A549 (cell line): ENCODE measurements around the gene XPO5. TPM values are rescaled to one million over a fixed set of nuclear protein-coding genes. Genes with fewer than 3 reads are reported as not detected.

ENCODE experiments used
- ATAC-seq, 2 experiments: fragments of 200-7000 bp in 1 of 2; fragments of >200 bp in 1 of 2; cut with Nextera tagmentation in 1 of 2; cut with Tn5 transposase in 1 of 2; 3 replicates each; pipeline versions ENCODE4 v1.8.0 to v1.9.1; 2018 to 2020; ENCODE audit warnings: mild to moderate bottlenecking in 1 of 2, moderate library complexity in 1 of 2
- CTCF ChIA-PET: fragments of 300-600 bp; sonication (Branson Sonifier 250); formaldehyde crosslinking; extraction: SDS; loops from one replicate; lab custom pipeline; 2021; ENCODE audit warnings: antibody characterized with exemption, inconsistent platforms; lab: Yijun Ruan, JAX
- POLR2A ChIA-PET: fragments of 350-600 bp; formaldehyde crosslinking; extraction: SDS; loops from one replicate; lab custom pipeline; 2021; ENCODE audit warnings: antibody characterized with exemption, inconsistent platforms; lab: Yijun Ruan, JAX
- DNase-seq, 2 experiments: peaks; one replicate each; pipeline versions ENCODE4 v3.0.0 to v3.0.0-alpha.2; 2011 to 2016; ENCODE audit warnings: low read depth in 1 of 2, low spot score in 1 of 2
- FAIRE-seq: peaks from 2 replicates; lab custom pipeline; 2011; peaks lifted over from hg19 to GRCh38; lab: Jason Lieb, UNC
- H3K27ac ChIP-seq, 2 experiments: fragments of >200 bp; sonication (Bioruptor Twin); formaldehyde crosslinking; 3 replicates each; pipeline ENCODE4 v1.5.1; 2016 to 2017
- H3K4me1 ChIP-seq: fragments of >200 bp; sonication (Bioruptor Twin); formaldehyde crosslinking; 3 replicates; pipeline ENCODE4 v1.6.1; 2016
- H3K4me2 ChIP-seq: fragments of >200 bp; sonication (Bioruptor Twin); formaldehyde crosslinking; 3 replicates; pipeline ENCODE4 v1.6.1; 2016
- H3K4me3 ChIP-seq: fragments of >200 bp; sonication (Bioruptor Twin); formaldehyde crosslinking; 3 replicates; pipeline ENCODE4 v1.5.1; 2016
- H3K9me3 ChIP-seq: fragments of >200 bp; sonication (Bioruptor Twin); formaldehyde crosslinking; 3 replicates; pipeline ENCODE4 v1.6.1; 2016
- ATOH8 ChIP-seq: fragments of 250-450 bp; sonication (Bioruptor Pico); IDR thresholded peaks from 2 replicates; pipeline ENCODE4 v1.5.0; 2020; ENCODE audit warnings: low read depth, mild to moderate bottlenecking, moderate library complexity
- CBX8 ChIP-seq: fragments of 200-600 bp; sonication (generic); IDR thresholded peaks from 2 replicates; pipeline ENCODE4 v1.6.1; 2016
- E2F6 ChIP-seq: IDR thresholded peaks from 2 replicates; pipeline ENCODE4 v1.6.1; 2012; ENCODE audit warnings: low read depth, borderline replicate concordance
- EHMT2 ChIP-seq: fragments of 200-600 bp; sonication (generic); IDR thresholded peaks from 2 replicates; pipeline ENCODE4 v1.6.1; 2016; ENCODE audit warnings: antibody characterized with exemption, low read depth, mild to moderate bottlenecking, moderate library complexity
- ESRRA ChIP-seq: fragments of 150-350 bp; IDR thresholded peaks from 2 replicates; pipeline ENCODE4 v1.6.1; 2014; ENCODE audit warnings: mild to moderate bottlenecking, low read length, borderline replicate concordance
- GATA3 ChIP-seq: IDR thresholded peaks from 2 replicates; pipeline ENCODE4 v1.6.1; 2012; ENCODE audit warnings: borderline replicate concordance
- HDAC2 ChIP-seq: fragments of 200-600 bp; sonication (generic); IDR thresholded peaks from 2 replicates; pipeline ENCODE4 v1.6.1; 2016
- HES2 ChIP-seq: fragments of >200 bp; sonication (Bioruptor Twin); formaldehyde crosslinking; IDR thresholded peaks from 2 replicates; pipeline ENCODE4 v1.6.1; 2016
- HOXB13 ChIP-seq: fragments of 250-450 bp; sonication (Bioruptor Pico); IDR thresholded peaks from 2 replicates; pipeline ENCODE4 v1.5.0; 2020; ENCODE audit warnings: low read depth, mild to moderate bottlenecking, moderate library complexity
- HOXB5 ChIP-seq: fragments of 250-450 bp; sonication (Bioruptor Pico); IDR thresholded peaks from 2 replicates; pipeline ENCODE4 v1.5.0; 2020; ENCODE audit warnings: mild to moderate bottlenecking, moderate library complexity
- JUN ChIP-seq, 2 experiments: fragments of >200 bp; sonication (Bioruptor Twin); formaldehyde crosslinking; IDR thresholded peaks; 2 replicates in 1 of 2; 3 replicates in 1 of 2; pipeline ENCODE4 v1.6.1; 2016 to 2017
- JUNB ChIP-seq: fragments of >200 bp; sonication (Bioruptor Twin); formaldehyde crosslinking; IDR thresholded peaks from 2 replicates; pipeline ENCODE4 v1.6.1; 2016
- MAX ChIP-seq: IDR thresholded peaks from 2 replicates; pipeline ENCODE4 v1.6.1; 2012
- MAZ ChIP-seq: fragments of 150-350 bp; IDR thresholded peaks from 2 replicates; pipeline ENCODE4 v1.6.1; 2014; ENCODE audit warnings: antibody characterized with exemption, low read depth, low read length, borderline replicate concordance
- PHF8 ChIP-seq: fragments of 200-600 bp; sonication (generic); IDR thresholded peaks from 2 replicates; pipeline ENCODE4 v1.6.1; 2016; ENCODE audit warnings: low read depth, mild to moderate bottlenecking, antibody characterized with exemption, moderate library complexity, borderline replicate concordance
- POLR2A ChIP-seq: IDR thresholded peaks from 2 replicates; pipeline ENCODE4 v1.6.1; 2012; ENCODE audit warnings: mild to moderate bottlenecking, low read length
- POLR2AphosphoS2 ChIP-seq: conservative IDR thresholded peaks from 2 replicates; pipeline ENCODE4 v1.6.1; 2012; ENCODE audit warnings: low read length, improper control_type of control experiment, inconsistent platforms
- RAD21 ChIP-seq, 2 experiments: fragments of >200 bp in 1 of 2; sonication (Bioruptor Twin) in 1 of 2; formaldehyde crosslinking in 1 of 2; IDR thresholded peaks in 1 of 2; conservative IDR thresholded peaks in 1 of 2; 2 replicates in 1 of 2; 3 replicates in 1 of 2; pipeline ENCODE4 v1.6.1; 2012 to 2018; ENCODE audit warnings: inconsistent platforms in 1 of 2
- RARB ChIP-seq: fragments of 250-450 bp; sonication (Bioruptor Pico); IDR thresholded peaks from 2 replicates; pipeline ENCODE4 v1.8.0; 2021; ENCODE audit warnings: mild to moderate bottlenecking, moderate library complexity
- RNF2 ChIP-seq: fragments of 200-600 bp; sonication (generic); IDR thresholded peaks from 2 replicates; pipeline ENCODE4 v1.6.1; 2016; ENCODE audit warnings: low read depth, mild to moderate bottlenecking, antibody characterized with exemption, moderate library complexity, borderline replicate concordance
- SMC3 ChIP-seq: fragments of >200 bp; sonication (Bioruptor Twin); formaldehyde crosslinking; IDR thresholded peaks from 3 replicates; pipeline ENCODE4 v1.6.1; 2018; ENCODE audit warnings: inconsistent platforms
- SREBF2 ChIP-seq: fragments of 450-650 bp; IDR thresholded peaks from 2 replicates; pipeline ENCODE4 v1.6.1; 2014; ENCODE audit warnings: mild to moderate bottlenecking, moderate library complexity
- TP53 ChIP-seq: fragments of 250-450 bp; sonication (Bioruptor Pico); IDR thresholded peaks from 2 replicates; pipeline ENCODE4 v1.5.0; 2021; ENCODE audit warnings: mild to moderate bottlenecking, moderate library complexity
- ZC3H11A ChIP-seq: fragments of 450-650 bp; IDR thresholded peaks from 2 replicates; pipeline ENCODE4 v1.6.1; 2014; ENCODE audit warnings: antibody characterized with exemption, mild to moderate bottlenecking
- ZFP36 ChIP-seq: fragments of 450-650 bp; IDR thresholded peaks from 2 replicates; pipeline ENCODE4 v1.6.1; 2014; ENCODE audit warnings: borderline replicate concordance; ENCODE audit not compliant: partially characterized antibody
- ZNF302 ChIP-seq: fragments of 250-450 bp; sonication (Bioruptor Pico); IDR thresholded peaks from 2 replicates; pipeline ENCODE4 v1.9.0; 2021; ENCODE audit warnings: inconsistent platforms, mild to moderate bottlenecking, moderate library complexity
- ZSCAN20 ChIP-seq: fragments of 250-450 bp; sonication (Bioruptor Pico); IDR thresholded peaks from 2 replicates; pipeline ENCODE4 v1.8.0; 2022; ENCODE audit warnings: mild to moderate bottlenecking, moderate library complexity
- WGBS: methylation state at CpG from one replicate; pipeline ENCODE4 v1.1.6; 2017; ENCODE audit errors: missing lambda C conversion rate; 5-methylcytosine and 5-hydroxymethylcytosine counted together
- polyA plus RNA-seq, 4 experiments: library from polyadenylated mRNA; depleted of rRNA in 3 of 4; stranded (reverse); fragments of >200 nt; fragmentation: RNase III in 1 of 4; extraction: RNeasy Plus Mini Kit Qiagen cat#74134 plus additional on column Dnase treatment in 1 of 4; gene quantifications; 2 replicates in 3 of 4; 3 replicates in 1 of 4; pipeline ENCODE4 v1.2.3, GENCODE V29; 2011 to 2017

Gene XPO5
- polyA plus RNA-seq, 2 of the 4 experiments (the other 2 are of a cell fraction): 24.8 to 51.0 TPM

- ATAC-seq: no peak
- Histone ChIP-seq H3K4me1 (peaks cover 16% of the 10 kb centered on the region), H3K4me3 (no peak overlapping the region), H3K27ac (no peak overlapping the region), H3K4me2 (no peak overlapping the region), H3K9me3 (no peaks in the 10 kb centered on the region)
- no peak for TF ChIP-seq EHMT2
- TF ChIP-seq POLR2AphosphoS2: no peak
- 81% methylated on average over 2 of the region's 2 CpGs for WGBS
- no peak for DNase-seq
- ChIA-PET CTCF (interaction anchor here (0.5 to 7.1 kb wide), 5 partner anchors 14 to 264 kb away, joined by 3 to 79 read pairs (median 4); partner anchors contain the start of genes DLK2, DNPH1 and LRRC73), POLR2A (interaction anchor here (2.1 kb wide), 1 partner anchor 23 kb away, joined by 4 read pairs; the partner anchor contains the start of genes POLR1C and YIPF3)
- FAIRE-seq: no peak
Measured at GRCh38 chr6:43493230-43493629, 82.6 kb downstream of the XPO5 start.

GRCh38 chr6:43492673-43493072, 83.2 kb downstream of the XPO5 start:
- Histone ChIP-seq H3K4me2 (no peak overlapping the region), H3K4me1 (peaks cover 16% of the 10 kb centered on the region), H3K9me3 (no peaks in the 10 kb centered on the region), H3K4me3 (no peak overlapping the region), H3K27ac (no peak overlapping the region)
- WGBS: 68% methylated on average over 3 of the region's 3 CpGs
- no peak for ATAC-seq
- ChIA-PET POLR2A (interaction anchor here (2.1 kb wide), 1 partner anchor 24 kb away, joined by 4 read pairs; the partner anchor contains the start of genes POLR1C and YIPF3), CTCF (interaction anchor here (0.5 to 7.1 kb wide), 5 partner anchors 10 to 264 kb away, joined by 3 to 79 read pairs (median 6); partner anchors contain the start of genes DLK2, DNPH1 and LRRC73)
- DNase-seq: no peak
- FAIRE-seq: no peak
- TF ChIP-seq SREBF2 (no peak), E2F6 (no peak), HDAC2 (no peak), ZNF302 (no peak), MAX (no peak), ATOH8 (CRISPR knock-in tag) (no peak), SMC3 (no peak), RAD21 (conservative IDR thresholded peaks at IDR 0.05 in 1 of 2, IDR thresholded peaks at IDR 0.05 in 1 of 2) (no peak), HOXB5 (CRISPR knock-in tag) (no peak), TP53 (CRISPR knock-in tag) (no peak), RNF2 (no peak), GATA3 (no peak), ZSCAN20 (CRISPR knock-in tag) (no peak), ZFP36 (no peak), JUN (IDR thresholded peaks at IDR 0.05) (no peak), PHF8 (no peak), RARB (CRISPR knock-in tag) (no peak)

DNA sequence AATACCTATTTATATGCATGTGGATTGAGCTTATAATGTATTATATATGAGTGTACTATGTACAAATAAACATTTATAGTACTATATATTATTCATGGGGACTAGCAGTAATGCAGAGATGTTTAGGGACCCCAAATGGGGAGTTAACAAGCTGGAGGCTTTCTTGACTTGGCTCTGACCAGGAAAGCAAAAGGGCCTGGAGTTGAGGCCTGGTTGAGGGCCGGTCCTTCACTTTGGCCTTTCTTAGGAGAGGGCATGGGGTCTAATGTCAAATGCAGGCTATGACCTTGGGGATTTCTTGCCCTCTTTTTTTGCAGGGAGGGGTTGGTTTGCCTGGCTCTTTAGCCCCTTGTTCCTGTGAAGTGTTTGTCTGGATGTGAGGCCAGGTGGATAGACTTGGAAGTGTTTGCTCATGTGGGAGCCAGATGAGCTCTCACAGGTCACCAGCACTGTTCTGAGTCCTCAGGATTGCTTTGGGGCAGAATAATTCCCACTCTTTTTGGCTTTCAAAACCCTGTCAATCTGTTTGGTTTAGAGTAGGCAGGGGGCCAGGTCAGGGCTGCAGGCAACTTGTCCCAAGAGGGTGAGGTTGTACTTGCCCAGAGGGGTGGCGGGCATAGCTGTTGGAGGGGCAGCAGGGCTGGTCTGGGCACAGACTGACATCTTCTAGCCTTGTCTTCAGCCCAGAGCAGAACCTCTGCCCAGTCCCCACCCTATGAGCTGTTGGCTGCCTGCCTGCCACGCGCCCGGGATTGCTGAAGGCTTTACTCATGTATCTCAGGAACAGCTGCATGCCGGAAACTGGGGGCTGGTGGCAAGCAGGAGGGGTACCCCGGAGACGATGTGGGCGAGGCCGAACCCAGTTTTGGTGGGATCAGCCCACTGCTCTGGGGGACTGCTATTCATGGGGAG, 83.8 kb downstream of the XPO5 start:
- FAIRE-seq (no peak), ATAC-seq (no peak), DNase-seq (no peak)
- Histone ChIP-seq H3K4me1 (peaks cover 16% of the 10 kb centered on the region), H3K4me2 (no peak overlapping the region), H3K27ac (no peak overlapping the region), H3K9me3 (no peaks in the 10 kb centered on the region), H3K4me3 (no peak overlapping the region)
- CTCF ChIA-PET: interaction anchor here (0.8 to 7.1 kb wide), 6 partner anchors 11 to 263 kb away, joined by 3 to 79 read pairs (median 4); partner anchors contain the start of genes DNPH1 and LRRC73
- no peak for TF ChIP-seq HOXB13
- no peak for TF ChIP-seq ZC3H11A
- no peak for TF ChIP-seq MAZ
- TF ChIP-seq POLR2A: no peak
- no peak for TF ChIP-seq CBX8
- TF ChIP-seq ESRRA: no peak
- no peak for TF ChIP-seq JUNB
- TF ChIP-seq RARB (CRISPR knock-in tag): no peak
- no peak for TF ChIP-seq HES2
- WGBS: 86% methylated on average over 4 of the region's 10 CpGs
- POLR2A ChIA-PET: no interaction called here
